Endothelial cell of umbilical vein (primary cell): ENCODE results near the gene TRAIP. TPM values are rescaled to one million over a fixed set of nuclear protein-coding genes. Genes with fewer than 3 reads are reported as not detected.

Source experiments
- BruUV-seq: library from RNA; stranded (reverse); fragments of 400-500 nt; replicated peaks from 2 replicates; lab custom pipeline; 2021; lab: Mats Ljungman, UMichigan
- CTCF ChIA-PET: fragments of 300-600, 350-600 bp; sonication (Branson Sonifier 250); formaldehyde crosslinking; loops from one replicate; lab custom pipeline; 2021; ENCODE audit warnings: antibody characterized with exemption, inconsistent platforms; lab: Charles Lee
- POLR2A ChIA-PET: fragments of 300-600, 350-600 bp; sonication (Branson Sonifier 250); formaldehyde crosslinking; loops from one replicate; lab custom pipeline; 2021; ENCODE audit warnings: antibody characterized with exemption, inconsistent platforms; lab: Charles Lee
- DNase-seq: peaks from one replicate; pipeline ENCODE4 v3.0.0-alpha.2; 2011; ENCODE audit warnings: low read depth, low spot score
- FAIRE-seq: peaks from 2 replicates; lab custom pipeline; 2011; peaks lifted over from hg19 to GRCh38; lab: Jason Lieb, UNC
- H2AFZ ChIP-seq: 2 replicates; pipeline ENCODE4 v1.6.0; 2012; ENCODE audit warnings: low read depth, low read length, control low read depth, inconsistent platforms
- H3K27ac ChIP-seq: 2 replicates; pipeline ENCODE4 v1.5.1; 2011; ENCODE audit warnings: low read depth, mild to moderate bottlenecking, control low read depth, low read length, moderate library complexity; ENCODE audit not compliant: insufficient read depth
- H3K27me3 ChIP-seq, 2 experiments: 2 replicates each; pipeline versions ENCODE4 v1.6.0 to v1.6.1; 2011; ENCODE audit warnings: low read length in 2 of 2, mixed read lengths in 1 of 2; ENCODE audit not compliant: control insufficient read depth in 2 of 2, insufficient read depth in 2 of 2
- H3K36me3 ChIP-seq, 2 experiments: 2 replicates in 1 of 2; 3 replicates in 1 of 2; pipeline ENCODE4 v1.5.1; 2011; ENCODE audit warnings: low read length in 2 of 2, mild to moderate bottlenecking in 1 of 2, moderate library complexity in 1 of 2; ENCODE audit not compliant: control insufficient read depth in 2 of 2, insufficient read depth in 2 of 2; ENCODE audit errors: extremely low read depth in 1 of 2
- H3K4me1 ChIP-seq: 3 replicates; pipeline ENCODE4 v1.5.1; 2011; ENCODE audit warnings: mild to moderate bottlenecking, low read length; ENCODE audit not compliant: control insufficient read depth, insufficient read depth; ENCODE audit errors: extremely low read depth
- H3K4me2 ChIP-seq: 2 replicates; pipeline ENCODE4 v1.6.1; 2011; ENCODE audit warnings: low read length, control low read depth, mixed read lengths; ENCODE audit not compliant: insufficient read depth
- H3K4me3 ChIP-seq, 3 experiments: fragments of 200-600 bp in 1 of 3; sonication (generic), shearing (Covaris generic) in 1 of 3; replicated peaks in 1 of 3; 2 replicates each; pipeline ENCODE4 v1.5.1; 2011 to 2016; ENCODE audit warnings: control low read depth in 3 of 3, low read length in 3 of 3, mild to moderate bottlenecking in 2 of 3, inconsistent platforms in 1 of 3, low read depth in 1 of 3, moderate library complexity in 1 of 3; ENCODE audit not compliant: insufficient read depth in 1 of 3
- H3K79me2 ChIP-seq: 2 replicates; pipeline ENCODE4 v1.6.0; 2012; ENCODE audit warnings: low read length, inconsistent platforms; ENCODE audit not compliant: control insufficient read depth, insufficient read depth
- H3K9ac ChIP-seq: replicated peaks from 2 replicates; pipeline ENCODE3; 2011; ENCODE audit warnings: low read length, control low read depth; ENCODE audit not compliant: insufficient read depth; ENCODE audit errors: extremely low read depth
- H3K9me1 ChIP-seq: replicated peaks from 3 replicates; pipeline ENCODE4 v1.6.0; 2011; ENCODE audit warnings: mild to moderate bottlenecking, low read length; ENCODE audit not compliant: control insufficient read depth, insufficient read depth; ENCODE audit errors: extremely low read depth
- H3K9me3 ChIP-seq: replicated peaks from 2 replicates; pipeline ENCODE4 v1.5.1; 2012; ENCODE audit warnings: low read length, inconsistent platforms; ENCODE audit not compliant: control insufficient read depth, insufficient read depth
- H4K20me1 ChIP-seq: replicated peaks from 2 replicates; pipeline ENCODE3; 2011; ENCODE audit warnings: mild to moderate bottlenecking, low read length; ENCODE audit not compliant: control insufficient read depth, insufficient read depth; ENCODE audit errors: extremely low read depth
- CTCF ChIP-seq, 2 donors: IDR thresholded peaks; 1 replicate in 1 of 2; 2 replicates in 1 of 2; pipeline ENCODE4 v1.5.1; 2011; ENCODE audit warnings: low read length in 2 of 2, mild to moderate bottlenecking in 2 of 2, moderate library complexity in 2 of 2, control low read depth in 1 of 2, inconsistent platforms in 1 of 2, low read depth in 1 of 2; ENCODE audit not compliant: insufficient read depth in 1 of 2; ENCODE audit errors: extremely low read depth in 1 of 2
- JUN ChIP-seq: IDR thresholded peaks from 2 replicates; pipeline ENCODE4 v1.6.1; 2011; ENCODE audit warnings: borderline replicate concordance, low read depth; ENCODE audit not compliant: insufficient read length, insufficient read depth
- MYC ChIP-seq: IDR thresholded peaks from one replicate; pipeline ENCODE4 v1.6.1; 2011; ENCODE audit warnings: mild to moderate bottlenecking, low read depth, low read length
- POLR2A ChIP-seq: IDR thresholded peaks from 2 replicates; pipeline ENCODE4 v1.6.1; 2012; ENCODE audit warnings: low read depth, mild to moderate bottlenecking, control low read depth, low read length
- dilution Hi-C: fragments of 300-500 bp; cut with MboI; formaldehyde crosslinking; loops from one replicate; pipeline ENCODE4 v1.15.0; 2019; ENCODE audit warnings: low sequenced_read_pairs; ENCODE audit not compliant: extremely low pct_ligation_motif_present
- intact Hi-C: fragments of 100-400 bp; cut with micrococcal nuclease; formaldehyde crosslinking; loops from one replicate; pipeline ENCODE4 v1.10.0; 2022
- polyA plus RNA-seq, 4 experiments: library from polyadenylated mRNA; depleted of rRNA in 3 of 4; stranded (reverse) in 3 of 4; unstranded in 1 of 4; fragments of >200 nt; gene quantifications; 2 replicates each; pipeline versions ENCODE4 v1.2.1 to v1.2.3, GENCODE V29; 2011 to 2012; ENCODE audit warnings: missing spikeins in 1 of 4
- total RNA-seq: library from RNA; stranded (reverse); gene quantifications from 2 replicates; pipeline ENCODE4 v1.2.3, GENCODE V29; 2021

TRAIP gene
- total and polyA plus RNA-seq, 2 donors (not counting 3 experiments of a cell fraction or from before 2014, with no cell fraction given) = 9.5 to 13.4 TPM

- no TSS peak for BruUV-seq
- dilution Hi-C loops = no loop called here
- intact Hi-C loops = no loop called here
- H3K4me2 ChIP-seq = no peak overlapping the region
- H3K4me1 ChIP-seq = peaks cover 8% of the 10 kb centered on the region
- H3K27ac ChIP-seq = no peak overlapping the region
- ChIA-PET CTCF (interaction anchor here (0.7 to 5.5 kb wide), 11 partner anchors 12 to 363 kb away, joined by 3 to 65 read pairs (median 5); partner anchors contain the start of gene INKA1), POLR2A (no interaction called here)
- no peak overlapping the region for H2AFZ ChIP-seq
- no peak for DNase-seq
- H3K9me3 ChIP-seq = no peaks in the 10 kb centered on the region
- no peak for FAIRE-seq
- H4K20me1 ChIP-seq = no peaks in the 10 kb centered on the region
- no peaks in the 10 kb centered on the region for H3K27me3 ChIP-seq
- no peaks in the 10 kb centered on the region for H3K36me3 ChIP-seq
- no peak overlapping the region for H3K4me3 ChIP-seq
- no peaks in the 10 kb centered on the region for H3K79me2 ChIP-seq
- H3K9ac ChIP-seq = no peak overlapping the region
- TF ChIP-seq MYC = no peak
- no peak for TF ChIP-seq JUN
- no peaks in the 10 kb centered on the region for H3K9me1 ChIP-seq
Measured at GRCh38 chr3:49900491-49901153, 44.3 kb upstream of the TRAIP start.

GRCh38 chr3:49899815-49900214, 43.5 kb upstream of the TRAIP start:
- ChIA-PET POLR2A (no interaction called here), CTCF (interaction anchor here (0.6 to 5.5 kb wide), 13 partner anchors 9 to 362 kb away, joined by 3 to 65 read pairs (median 5); partner anchors contain the start of gene INKA1)
- no peaks in the 10 kb centered on the region for H4K20me1 ChIP-seq
- H3K4me2 ChIP-seq = no peak overlapping the region
- H3K27me3 ChIP-seq = no peaks in the 10 kb centered on the region
- no peaks in the 10 kb centered on the region for H3K9me3 ChIP-seq
- no peaks in the 10 kb centered on the region for H3K79me2 ChIP-seq
- peak; percentile 24 for DNase-seq
- no peak overlapping the region for H3K9ac ChIP-seq
- H3K36me3 ChIP-seq = no peaks in the 10 kb centered on the region
- no peak for TF ChIP-seq POLR2A
- TF ChIP-seq CTCF (IDR thresholded peaks at IDR 0.05; ENCODE audit: extremely low read depth in 1 of 2, insufficient read depth in 1 of 2, low read depth in 1 of 2, low read length in 2 of 2) = peak; percentile 37 to 59
- no peak for TF ChIP-seq JUN
- H3K9me1 ChIP-seq = no peaks in the 10 kb centered on the region
- H3K4me1 ChIP-seq = peaks cover 6% of the 10 kb centered on the region
- H2AFZ ChIP-seq = no peak overlapping the region
- dilution Hi-C loops = no loop called here
- H3K27ac ChIP-seq = no peak overlapping the region
- no peak for FAIRE-seq
- H3K4me3 ChIP-seq = no peak overlapping the region
- intact Hi-C loops = loop anchor here (1.0 kb wide), 1 partner anchor 98 kb away; no protein-coding TSS in a partner anchor
- no TSS peak for BruUV-seq
